ENCODE data around the gene KCNQ1. TPM values are rescaled to one million over a fixed set of nuclear protein-coding genes. Genes with fewer than 3 reads are reported as not detected.

The KCNQ1 gene
- total RNA-seq, 1 donor from 2014 or later = 0.31 TPM

DNA sequence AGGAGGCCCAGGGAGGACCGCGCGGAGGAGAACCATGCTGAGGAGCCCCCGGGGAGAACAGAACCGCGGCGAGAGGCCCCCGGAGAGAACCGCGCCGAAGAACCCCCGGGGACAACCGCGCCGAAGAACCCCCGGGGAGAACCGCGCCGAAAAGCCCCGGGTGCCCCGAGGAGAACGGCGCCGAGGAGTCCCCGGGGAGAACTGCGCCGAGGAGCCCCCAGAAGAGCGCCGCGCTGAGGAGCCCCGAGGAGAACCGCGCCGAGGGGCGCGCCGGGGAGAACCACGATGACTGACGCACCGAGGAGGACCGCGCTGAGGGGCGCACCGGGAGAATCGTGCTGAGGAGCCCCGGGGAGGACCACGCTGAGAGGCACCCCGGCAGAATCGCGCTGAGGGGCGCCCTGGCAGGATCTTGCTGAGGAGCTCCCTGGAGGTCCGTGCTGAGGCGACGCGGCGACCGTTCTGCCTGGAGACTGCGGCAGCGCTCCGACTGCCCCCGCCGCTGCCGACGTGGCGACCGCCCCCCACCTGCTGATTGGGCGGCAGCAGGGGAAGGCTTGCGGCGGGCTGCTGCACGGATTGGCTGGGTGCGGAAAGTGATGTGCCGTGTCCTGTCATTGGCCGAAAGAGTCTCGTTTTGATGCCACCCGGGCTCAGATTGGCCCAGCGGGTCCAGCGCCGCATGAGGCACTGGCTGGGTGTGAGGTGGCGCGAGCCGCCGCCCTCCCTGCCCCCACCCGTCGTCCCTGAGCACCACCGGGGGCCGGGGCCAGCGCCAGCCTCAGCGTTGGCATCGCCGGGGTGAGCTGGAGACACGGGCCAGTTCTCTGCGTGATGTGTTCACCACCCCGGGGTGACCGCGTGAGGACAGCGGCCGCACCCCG, 255.0 kb downstream of the KCNQ1 start, which contains the start of gene KCNQ1OT1:
TSS of gene KCNQ1OT1 (minus strand) at position 464 of the 884 bp plus-strand sequence.
- DNase-seq = peak; percentile 90

DNA sequence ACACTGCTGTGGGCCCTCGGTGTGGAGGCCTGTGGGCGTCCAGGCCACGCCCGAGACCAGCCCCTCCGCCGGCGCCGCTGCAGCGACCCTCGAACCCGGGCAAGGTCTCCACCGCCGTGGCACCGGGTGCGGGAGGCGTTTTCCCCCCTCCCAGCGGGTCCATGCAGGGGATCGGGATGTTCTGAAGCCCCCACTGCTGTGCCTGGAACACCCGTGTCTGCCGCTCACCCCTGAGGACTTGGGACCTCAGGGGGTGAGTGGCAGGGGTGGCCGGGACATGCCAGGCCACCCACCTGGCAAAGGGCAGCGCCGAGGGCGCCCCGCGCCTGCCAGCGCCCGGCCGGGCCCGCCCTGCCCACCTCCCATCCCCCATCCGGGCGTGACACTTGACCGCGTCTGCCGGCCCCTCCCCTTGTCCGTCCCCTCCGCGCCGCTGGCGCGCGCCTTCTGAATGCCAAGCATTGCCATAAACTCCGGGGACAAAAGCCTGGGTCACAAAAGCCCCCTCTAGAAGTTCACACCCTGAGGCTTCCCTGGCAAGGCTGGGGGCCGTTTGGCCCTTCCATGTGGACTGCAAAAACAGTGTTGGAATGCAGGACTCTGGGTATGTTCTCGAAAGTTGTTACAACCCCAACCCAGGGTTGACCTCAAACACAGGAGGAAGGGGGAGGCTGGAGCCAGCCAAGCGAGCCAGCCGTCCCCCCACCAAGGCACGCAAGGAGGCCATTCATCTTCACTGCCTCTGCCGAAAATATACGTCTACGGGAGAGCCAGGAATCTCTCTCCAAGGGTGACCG, 255.8 kb downstream of the KCNQ1 start:
- no peak for DNase-seq

DNA sequence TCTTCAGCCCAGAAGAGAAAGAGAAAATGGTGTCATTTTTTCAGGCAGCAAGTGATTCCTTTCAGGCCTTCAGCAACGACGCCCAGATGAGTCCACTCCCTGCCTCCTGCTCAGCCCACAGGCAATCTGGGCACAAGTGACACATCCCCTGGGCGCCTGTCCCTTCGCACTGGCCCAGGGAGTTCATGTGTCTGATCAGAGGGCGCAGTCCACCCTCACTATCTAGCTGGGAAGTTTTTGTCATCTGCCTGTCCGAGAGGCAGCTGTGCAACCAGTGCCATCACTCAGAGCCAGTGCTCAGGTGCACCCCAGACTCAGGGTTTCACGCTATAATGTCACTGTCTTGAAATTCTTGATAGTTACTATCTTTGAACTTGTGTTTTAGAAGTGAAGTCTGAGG, 256.4 kb downstream of the KCNQ1 start:
- DNase-seq = no peak

DNA sequence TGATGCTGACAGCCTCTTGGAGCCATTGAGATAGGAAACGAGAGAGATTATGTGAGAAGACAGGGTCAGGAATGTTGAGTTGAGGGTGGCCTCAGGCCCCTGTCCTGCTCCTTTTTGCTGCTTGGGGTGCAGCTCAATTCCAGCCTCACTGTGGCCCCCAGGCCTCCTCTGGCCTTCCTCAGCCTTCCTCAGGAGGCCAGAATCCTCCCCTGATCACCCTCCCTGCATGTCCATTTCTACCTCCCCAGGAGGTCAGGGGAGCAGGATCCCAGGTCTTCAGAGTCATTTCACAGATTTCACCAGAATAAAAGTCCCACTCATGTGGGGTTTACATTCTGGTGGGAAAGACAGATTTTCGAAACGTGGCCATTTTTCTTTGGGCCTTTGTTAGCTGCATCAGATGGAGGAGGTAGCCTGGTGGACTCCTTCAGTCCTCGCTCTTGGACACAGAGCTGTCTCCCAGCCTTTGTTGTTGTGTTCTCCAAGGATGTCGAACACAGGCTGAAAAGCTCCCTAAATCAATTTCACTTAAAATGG, 257.2 kb downstream of the KCNQ1 start:
- DNase-seq = no peak

DNA sequence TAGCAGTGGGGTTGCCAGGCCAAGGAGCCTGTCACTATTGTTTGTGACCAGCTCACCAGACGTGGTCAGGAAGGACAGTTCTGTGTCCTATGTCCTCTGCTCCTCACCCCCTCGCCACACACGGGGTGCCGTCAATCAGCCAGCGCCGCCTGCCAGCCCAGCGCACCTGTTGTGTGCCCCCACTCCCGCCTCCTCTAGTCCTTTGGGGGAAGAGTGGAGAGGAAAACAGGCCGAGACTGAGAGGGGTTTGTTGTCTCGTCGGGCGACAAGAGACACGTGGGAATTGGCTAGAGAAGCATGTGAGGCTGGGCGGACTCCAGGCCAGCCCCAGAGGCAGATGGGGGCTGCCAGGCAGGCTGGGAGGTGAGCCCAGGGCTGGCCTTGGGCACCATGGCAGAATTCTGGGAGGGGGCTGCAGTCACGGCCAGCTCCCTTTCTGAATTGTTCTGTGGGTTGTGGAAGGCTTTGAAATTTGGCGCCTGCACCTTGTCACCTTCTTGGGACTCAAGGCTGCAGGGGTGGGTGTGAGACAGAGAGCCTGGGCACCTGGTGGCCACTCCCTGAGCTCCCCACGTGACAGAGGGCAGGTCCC, 258.1 kb downstream of the KCNQ1 start:
- DNase-seq = no peak

DNA sequence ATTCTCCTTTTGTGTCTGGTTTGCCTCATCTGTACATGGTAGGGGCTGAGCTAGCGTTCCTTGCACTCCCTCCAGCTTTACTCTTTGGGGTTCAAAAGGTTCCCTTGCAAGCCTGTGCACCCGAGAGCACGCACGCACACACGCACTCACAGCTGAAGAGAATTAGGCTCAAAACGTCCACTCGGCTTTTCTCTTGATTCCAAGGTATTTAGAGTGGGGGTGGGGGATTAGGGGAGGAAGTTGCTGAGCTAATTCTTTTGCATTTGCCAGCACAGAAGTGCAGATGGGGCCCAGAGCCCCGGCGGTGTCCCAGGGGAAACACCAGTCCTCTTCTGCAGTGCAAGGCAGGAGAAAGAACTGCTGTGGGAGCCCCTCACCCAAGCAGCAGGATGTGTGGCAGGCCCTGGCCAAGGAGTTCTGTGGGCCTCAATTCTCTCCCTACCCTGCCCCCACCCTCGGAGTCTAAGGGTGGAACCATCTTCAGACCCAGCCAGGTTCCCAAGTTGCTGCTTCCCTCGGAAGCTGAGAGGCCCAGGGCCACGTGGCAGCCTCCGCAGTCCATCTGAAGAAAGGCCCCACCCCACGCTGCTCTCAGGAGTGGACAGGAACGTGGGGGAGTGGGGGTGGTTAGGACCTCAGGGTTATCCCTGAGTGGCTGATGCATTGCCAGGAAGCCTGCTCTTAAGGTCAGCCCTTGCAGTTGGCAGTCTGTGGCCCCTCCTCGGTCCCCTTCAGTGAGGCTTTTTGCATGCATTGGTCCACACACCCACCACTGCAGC, 258.7 kb downstream of the KCNQ1 start:
- no peak for DNase-seq

DNA sequence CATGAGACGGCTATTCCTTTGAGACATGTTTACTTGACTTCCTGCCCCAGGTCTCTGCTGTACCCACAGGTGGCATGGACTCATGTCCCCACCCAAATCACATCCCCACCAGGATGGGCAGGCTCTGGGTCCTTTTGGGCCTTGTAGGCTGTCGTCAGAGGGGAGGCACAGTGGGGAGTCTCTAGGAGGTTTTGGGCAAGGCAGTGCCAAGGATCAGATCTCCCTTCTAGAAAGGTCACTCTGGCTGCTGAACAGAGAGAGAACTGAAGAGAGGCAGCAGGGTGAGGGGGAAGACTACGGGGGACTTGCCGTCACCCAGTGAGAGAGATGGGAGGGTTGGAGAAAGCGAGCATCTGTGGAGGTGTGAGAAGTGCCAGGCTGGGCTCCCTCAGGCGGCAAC, 259.5 kb downstream of the KCNQ1 start:
- DNase-seq = no peak

DNA sequence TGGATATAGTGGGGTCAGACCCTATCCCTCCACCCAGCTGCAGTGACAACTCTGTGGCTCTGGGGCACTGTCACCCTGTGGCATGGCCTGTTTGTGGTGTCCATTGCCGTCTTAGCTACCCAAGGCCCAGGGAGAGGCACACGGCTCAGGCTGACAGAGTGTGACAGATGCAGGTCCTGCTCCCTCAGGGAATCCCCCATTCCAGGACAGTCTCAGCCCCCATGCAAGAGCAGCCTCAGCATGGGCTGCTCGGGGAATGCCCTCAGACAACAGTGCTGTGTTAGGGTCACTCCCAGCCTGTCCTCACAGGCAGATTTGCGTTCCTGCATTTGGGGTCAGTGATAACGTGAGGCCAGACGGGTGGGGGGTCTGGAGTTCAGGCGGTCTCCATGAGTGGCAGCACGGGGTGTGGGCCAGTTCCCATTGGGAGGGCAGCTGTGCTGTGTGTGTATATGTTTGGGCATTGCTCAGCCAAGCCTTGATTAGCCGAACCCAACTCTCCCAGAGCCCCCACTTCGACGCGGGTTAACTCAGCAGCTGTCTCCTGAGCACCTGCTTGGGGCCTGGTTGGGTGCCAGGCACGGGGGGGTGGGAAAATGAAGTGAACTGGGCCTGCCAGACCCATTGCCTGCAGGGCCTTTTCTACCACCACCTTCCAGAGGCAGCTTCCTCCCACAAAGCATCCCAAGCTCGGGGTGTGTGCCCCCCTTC, 260.2 kb downstream of the KCNQ1 start:
- no peak for DNase-seq

DNA sequence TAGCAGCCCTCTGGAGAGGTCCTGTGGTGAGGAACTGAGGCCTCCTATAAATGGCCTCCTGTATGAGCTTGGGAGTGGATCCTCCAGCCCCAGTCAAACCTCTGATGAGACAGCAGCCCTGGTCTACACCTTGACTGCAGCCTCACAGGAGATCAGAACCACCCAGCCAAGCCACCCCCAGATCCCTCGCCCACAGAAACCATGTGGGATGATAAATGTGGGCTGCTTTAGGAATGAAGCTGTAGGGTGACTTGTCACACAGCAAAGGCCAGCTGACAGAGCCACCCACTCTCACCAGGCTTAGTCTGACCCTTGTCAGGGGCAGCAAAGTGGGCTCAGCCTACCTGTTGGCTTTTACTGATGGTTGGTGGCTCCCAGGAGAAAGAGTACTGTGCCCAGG, 261.5 kb downstream of the KCNQ1 start:
- DNase-seq = no peak

DNA sequence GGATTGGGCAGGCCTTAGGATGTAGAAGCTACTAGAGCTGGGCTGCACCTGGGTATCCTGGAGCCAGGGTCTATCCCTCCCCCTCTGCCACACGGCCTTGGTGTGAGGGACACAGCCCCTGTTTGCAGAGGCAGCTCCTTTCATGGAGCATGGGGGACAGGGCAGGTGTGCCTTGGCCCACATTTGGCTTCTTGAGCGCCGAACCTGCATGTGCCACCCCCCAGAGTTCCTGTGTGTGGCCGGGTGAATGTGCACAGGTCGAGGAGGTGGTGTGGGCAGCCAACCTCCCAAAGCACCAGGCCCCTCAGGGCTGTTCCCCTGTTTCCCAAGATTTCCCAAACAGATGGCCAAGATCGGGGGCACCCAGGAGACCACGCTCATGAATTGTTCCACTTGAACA, 262.9 kb downstream of the KCNQ1 start:
- no peak for DNase-seq

DNA sequence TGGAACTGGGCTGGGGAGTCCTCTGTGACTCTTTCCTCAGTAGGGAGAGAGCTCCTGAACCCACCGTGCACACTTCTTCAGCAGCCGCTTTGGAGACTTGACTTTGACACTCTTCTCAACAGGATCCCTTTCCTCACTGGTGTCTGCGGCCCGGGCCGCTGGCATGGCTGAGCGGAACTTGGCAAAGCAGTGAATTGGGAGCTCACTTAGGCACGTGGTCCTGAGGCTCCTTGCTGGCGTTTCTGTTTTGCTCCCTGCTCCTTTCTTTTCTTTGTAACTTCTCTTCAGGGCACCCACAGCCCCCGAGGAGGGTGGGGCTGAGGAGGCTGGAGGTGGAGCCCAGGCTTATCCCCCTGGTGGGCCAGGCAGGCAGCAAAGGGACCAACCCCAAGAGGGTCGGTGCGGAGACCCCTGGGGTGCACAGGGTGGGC, 263.4 kb downstream of the KCNQ1 start:
- DNase-seq = no peak

DNA sequence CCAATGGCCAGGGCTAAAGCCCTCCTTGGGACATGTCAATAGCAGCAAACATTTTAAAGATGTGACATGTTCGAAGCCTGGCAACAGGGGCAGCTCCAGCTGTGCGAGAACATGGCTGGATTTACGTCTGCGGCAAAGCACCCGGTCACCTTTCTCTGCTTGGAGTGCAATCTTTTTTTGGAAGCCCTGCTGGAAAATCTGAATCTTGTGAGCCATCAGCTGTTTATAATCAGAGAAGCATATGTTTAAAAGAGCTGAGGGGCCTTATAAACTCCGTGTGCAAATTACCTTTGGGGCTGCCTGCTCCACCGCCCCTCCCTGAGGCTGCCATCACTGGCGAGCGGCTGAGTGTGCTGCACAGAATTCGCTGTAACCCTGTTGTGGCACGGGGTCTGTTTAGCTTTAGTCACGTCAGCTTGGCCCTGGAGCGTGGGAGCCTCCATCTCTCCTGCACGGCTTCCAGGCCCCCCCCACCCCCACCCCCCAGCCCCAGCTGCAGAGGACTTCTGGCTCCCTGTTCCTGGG, 264.0 kb downstream of the KCNQ1 start:
- DNase-seq = no peak

DNA sequence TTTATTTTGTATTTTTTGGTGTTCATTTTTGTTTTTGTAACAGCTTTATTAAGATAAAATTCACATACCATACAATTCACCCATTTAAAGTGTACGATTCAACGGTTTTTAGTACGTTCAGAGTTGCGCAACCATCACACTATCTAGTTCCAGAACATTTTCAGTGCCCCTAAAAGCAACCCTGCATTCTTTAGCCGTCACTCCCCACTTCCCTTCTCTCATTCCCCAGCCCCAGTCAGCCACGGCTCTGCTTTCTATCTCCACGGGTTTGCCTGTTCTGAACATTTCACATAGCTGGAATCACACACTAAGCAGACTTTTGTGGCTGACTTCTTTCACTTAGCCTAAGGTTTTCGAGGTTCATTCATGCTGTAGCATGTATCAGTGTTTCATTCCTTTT, 264.6 kb downstream of the KCNQ1 start:
- DNase-seq = no peak

DNA sequence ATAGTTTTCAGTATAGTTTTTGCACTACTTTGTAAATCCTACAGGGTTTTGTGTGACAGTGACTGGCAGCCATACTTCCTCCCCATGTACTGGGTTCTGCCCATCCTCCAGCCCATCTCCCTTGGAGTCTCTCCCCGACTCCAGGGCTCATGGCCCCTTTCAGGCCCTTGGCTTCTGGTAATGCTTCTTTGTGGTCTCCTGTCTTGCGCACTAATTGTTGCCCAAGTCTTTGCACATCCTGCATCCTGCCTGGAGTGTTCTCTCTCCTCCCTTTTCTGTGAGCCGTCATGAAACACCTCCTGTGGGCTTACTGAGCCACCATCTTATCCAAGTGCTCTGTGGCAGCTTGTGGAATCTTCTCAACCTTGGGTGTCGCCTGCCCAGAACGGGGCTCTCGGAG, 266.4 kb downstream of the KCNQ1 start:
- no peak for DNase-seq

DNA sequence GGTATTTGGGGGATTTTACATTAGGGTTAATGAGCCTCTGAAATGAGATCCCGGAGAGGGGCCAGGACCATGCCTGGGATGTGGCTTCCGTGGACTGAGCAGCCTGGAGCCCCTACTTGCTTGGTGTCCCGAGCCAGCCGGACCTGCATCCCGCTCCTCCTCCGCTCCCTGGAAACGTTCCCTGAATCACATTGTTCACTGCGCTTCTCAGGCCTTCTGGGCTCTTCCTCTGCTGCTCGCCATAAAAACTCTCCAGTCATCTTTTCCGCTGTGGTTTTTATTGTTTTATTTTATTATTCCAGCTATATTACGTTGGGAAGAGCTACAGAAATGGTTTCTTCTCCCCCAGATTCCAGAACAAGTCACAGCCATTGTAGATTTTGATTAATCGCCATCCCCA, 268.3 kb downstream of the KCNQ1 start:
- no peak for DNase-seq

DNA sequence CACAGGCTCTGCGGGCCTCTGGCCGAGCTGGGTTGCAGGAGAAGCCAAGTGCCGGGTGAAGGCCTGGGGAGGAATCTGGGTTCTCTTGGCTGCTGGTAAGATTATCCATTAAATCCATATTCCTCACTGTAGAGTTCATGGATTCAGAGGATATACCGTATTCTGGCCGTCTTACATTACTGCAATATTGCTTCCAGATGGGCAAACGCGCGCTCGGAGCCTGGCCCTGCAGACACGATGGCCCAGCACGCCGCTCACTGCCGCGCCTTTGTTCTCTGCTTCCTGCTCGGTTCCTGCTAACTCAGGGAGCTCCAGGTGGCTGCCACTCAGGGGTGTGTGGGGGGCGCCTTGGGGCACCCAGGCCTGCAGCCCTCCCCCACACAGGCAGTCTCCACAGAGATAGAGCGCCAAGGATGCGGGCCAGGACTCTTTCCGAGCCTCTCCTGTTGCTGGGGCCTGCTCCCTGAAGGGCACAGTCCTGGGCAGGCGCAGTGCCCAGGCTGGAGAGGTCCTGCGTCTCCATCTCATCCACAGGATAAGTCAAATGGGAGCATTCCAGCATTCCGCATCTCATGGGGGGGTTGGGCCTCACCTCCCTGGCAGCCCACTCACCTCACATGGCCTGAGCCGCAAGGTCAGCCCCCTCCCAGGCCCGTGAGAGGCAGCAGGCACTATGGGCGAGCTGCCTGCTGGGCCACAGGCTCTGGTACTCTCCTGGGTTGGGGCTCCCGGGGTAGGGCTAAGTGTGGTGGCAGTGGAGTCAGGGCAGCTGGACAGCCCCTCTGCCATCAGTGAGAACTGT, 269.1 kb downstream of the KCNQ1 start:
- no peak for DNase-seq

DNA sequence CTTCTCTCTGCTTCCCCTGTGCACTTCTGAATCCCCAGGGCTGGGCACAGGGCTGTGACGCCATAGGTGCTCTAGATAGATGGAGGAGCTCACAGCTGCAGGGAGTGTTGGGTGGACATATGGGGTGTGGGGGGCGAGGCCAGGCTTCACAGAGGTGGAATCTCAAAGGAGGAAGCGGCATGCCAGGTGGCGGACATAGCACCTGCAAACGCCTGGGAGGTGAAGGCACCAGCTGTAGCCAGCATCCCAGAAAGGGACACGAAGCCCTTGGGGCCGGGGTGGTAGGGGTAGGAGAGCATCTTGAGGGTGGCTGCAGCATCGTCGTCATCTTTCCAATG, 269.6 kb downstream of the KCNQ1 start:
- DNase-seq = no peak

DNA sequence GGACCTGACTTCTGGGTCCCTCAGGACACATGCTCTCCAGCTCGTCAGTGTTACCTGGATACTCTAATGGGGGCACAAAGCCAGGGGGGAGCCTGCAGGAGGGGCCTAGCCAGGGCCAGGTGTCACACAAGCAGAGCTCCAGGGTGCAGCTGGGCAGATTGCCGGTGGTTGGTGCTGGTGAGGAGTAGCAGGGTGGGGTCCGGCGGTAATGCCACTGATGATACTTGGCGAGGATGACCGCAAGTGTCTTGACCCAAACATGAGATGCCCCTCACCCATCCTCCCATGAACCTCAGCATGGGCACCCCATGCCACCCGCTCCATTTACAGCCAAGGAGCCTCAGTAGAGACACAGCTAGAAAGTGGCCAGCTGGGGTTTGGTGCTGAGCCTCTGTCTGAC, 270.1 kb downstream of the KCNQ1 start:
- DNase-seq = no peak

DNA sequence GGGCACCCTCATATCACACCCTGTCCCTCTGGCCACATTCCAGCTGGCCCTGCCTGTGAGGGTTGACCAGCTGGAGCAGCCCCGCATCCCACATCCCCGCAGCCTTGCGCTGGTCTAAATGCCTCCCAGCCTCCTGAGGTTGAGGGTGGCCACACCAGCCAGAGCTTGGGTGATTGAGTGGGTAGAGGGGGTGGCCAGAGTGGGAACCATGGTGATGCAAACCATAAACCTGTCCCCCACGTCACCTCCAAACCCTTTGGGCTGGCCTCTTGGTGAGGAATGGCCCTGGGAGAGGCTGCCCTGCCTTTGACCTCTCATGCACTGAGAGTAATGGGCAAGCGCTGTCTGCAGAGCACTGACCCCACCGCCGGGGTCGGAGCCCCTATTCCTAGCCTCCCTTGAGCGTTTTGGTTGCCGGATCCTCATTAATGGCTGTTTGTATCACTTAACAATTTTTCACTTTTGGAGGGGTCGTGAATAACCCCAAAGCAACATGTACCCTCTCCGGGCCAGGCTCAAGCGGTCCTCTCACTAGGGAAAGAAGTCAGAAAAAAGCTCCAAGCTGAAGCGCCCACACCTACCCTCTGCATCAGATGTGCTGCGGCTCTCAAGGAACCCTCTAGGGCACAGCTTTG, 271.0 kb downstream of the KCNQ1 start:
- no peak for DNase-seq
